Keratinocyte (primary cell): ENCODE measurements around the gene ZC3H18.

Source experiments
- CTCF ChIP-seq, 3 experiments: IDR thresholded peaks in 1 of 3; conservative IDR thresholded peaks in 1 of 3; optimal IDR thresholded peaks in 1 of 3; 2 replicates in 2 of 3; 3 replicates in 1 of 3; pipeline versions ENCODE3 to v1.5.1; 2011; ENCODE audit warnings: low read length in 3 of 3, mild to moderate bottlenecking in 3 of 3, moderate library complexity in 2 of 3, control low read depth in 1 of 3, inconsistent platforms in 1 of 3; ENCODE audit not compliant: insufficient read depth in 2 of 3; ENCODE audit errors: extremely low read depth in 1 of 3
- EZH2 ChIP-seq: IDR thresholded peaks from one replicate; pipeline ENCODE4 v1.6.1; 2012; ENCODE audit warnings: inconsistent platforms, mild to moderate bottlenecking, low read length, moderate library complexity

DNA sequence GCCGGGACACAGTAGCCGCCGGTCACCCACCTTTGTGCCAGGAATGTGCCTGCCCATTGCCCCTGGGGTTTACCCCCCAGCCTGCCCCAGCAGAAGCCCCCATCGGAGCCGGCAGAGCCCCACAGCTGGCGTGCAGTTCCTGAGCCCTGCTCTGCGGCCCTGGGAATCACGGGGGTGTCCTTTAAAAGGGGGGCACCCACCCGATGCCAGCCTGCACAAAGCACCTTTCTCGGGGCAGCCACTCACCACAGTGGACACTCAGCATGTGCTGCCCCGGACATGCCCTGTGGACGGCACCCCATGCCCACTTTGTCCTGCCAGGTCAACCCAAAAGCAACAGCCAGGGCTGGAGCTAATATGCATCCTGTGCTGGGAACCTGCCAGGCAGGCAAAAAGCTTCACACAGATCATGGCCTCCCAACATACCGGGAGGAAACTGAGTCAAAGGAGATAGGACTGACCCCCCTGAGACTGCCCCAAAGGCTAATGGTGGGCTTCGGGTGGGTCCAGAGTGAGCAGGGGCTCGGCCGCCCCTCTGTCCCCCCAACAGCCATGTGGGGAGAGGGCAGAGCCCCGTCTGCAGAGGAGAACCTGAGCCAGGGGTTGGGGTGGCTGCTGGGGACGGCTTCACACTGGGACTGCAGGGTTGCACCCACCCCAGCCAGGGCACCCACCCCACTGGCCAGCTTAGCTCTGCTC lies 45.8 kb upstream of the ZC3H18 start:
- TF ChIP-seq CTCF (optimal IDR thresholded peaks at IDR 0.05 in 1 of 3, IDR thresholded peaks at IDR 0.05 in 1 of 3, conservative IDR thresholded peaks at IDR 0.05 in 1 of 3; ENCODE audit: extremely low read depth in 1 of 3, insufficient read depth in 2 of 3, low read length in 3 of 3), result no peak
- TF ChIP-seq EZH2, result no peak
